A549 (cell line): ENCODE results near the gene KCTD15. TPM values are rescaled to one million over a fixed set of nuclear protein-coding genes. Genes with fewer than 3 reads are reported as not detected.

ENCODE experiments used
- ATAC-seq, 2 experiments: fragments of 200-7000 bp in 1 of 2; fragments of >200 bp in 1 of 2; cut with Nextera tagmentation in 1 of 2; cut with Tn5 transposase in 1 of 2; 3 replicates each; pipeline versions ENCODE4 v1.8.0 to v1.9.1; 2018 to 2020; ENCODE audit warnings: mild to moderate bottlenecking in 1 of 2, moderate library complexity in 1 of 2
- CTCF ChIA-PET: fragments of 300-600 bp; sonication (Branson Sonifier 250); formaldehyde crosslinking; extraction: SDS; loops from one replicate; lab custom pipeline; 2021; ENCODE audit warnings: antibody characterized with exemption, inconsistent platforms; lab: Yijun Ruan, JAX
- POLR2A ChIA-PET: fragments of 350-600 bp; formaldehyde crosslinking; extraction: SDS; loops from one replicate; lab custom pipeline; 2021; ENCODE audit warnings: antibody characterized with exemption, inconsistent platforms; lab: Yijun Ruan, JAX
- DNase-seq, 2 experiments: peaks; one replicate each; pipeline versions ENCODE4 v3.0.0 to v3.0.0-alpha.2; 2011 to 2016; ENCODE audit warnings: low read depth in 1 of 2, low spot score in 1 of 2
- FAIRE-seq: peaks from 2 replicates; lab custom pipeline; 2011; peaks lifted over from hg19 to GRCh38; lab: Jason Lieb, UNC
- H3K27ac ChIP-seq, 2 experiments: fragments of >200 bp; sonication (Bioruptor Twin); formaldehyde crosslinking; 3 replicates each; pipeline ENCODE4 v1.5.1; 2016 to 2017
- H3K4me1 ChIP-seq: fragments of >200 bp; sonication (Bioruptor Twin); formaldehyde crosslinking; 3 replicates; pipeline ENCODE4 v1.6.1; 2016
- H3K4me2 ChIP-seq: fragments of >200 bp; sonication (Bioruptor Twin); formaldehyde crosslinking; 3 replicates; pipeline ENCODE4 v1.6.1; 2016
- H3K4me3 ChIP-seq: fragments of >200 bp; sonication (Bioruptor Twin); formaldehyde crosslinking; 3 replicates; pipeline ENCODE4 v1.5.1; 2016
- H3K9me3 ChIP-seq: fragments of >200 bp; sonication (Bioruptor Twin); formaldehyde crosslinking; 3 replicates; pipeline ENCODE4 v1.6.1; 2016
- BCL3 ChIP-seq: fragments of >200 bp; sonication (Bioruptor Twin); formaldehyde crosslinking; IDR thresholded peaks from 3 replicates; pipeline ENCODE4 v1.6.1; 2016
- CBX2 ChIP-seq: fragments of 200-600 bp; sonication (generic); IDR thresholded peaks from 2 replicates; pipeline ENCODE4 v1.6.1; 2016; ENCODE audit warnings: low read depth, mild to moderate bottlenecking, borderline replicate concordance
- CEBPB ChIP-seq, 2 experiments: fragments of >200 bp in 1 of 2; sonication (Bioruptor Twin) in 1 of 2; formaldehyde crosslinking in 1 of 2; IDR thresholded peaks; 2 replicates each; pipeline ENCODE4 v1.6.1; 2012 to 2016
- CHD2 ChIP-seq: fragments of 150-350 bp; IDR thresholded peaks from 2 replicates; pipeline ENCODE4 v1.6.1; 2014; ENCODE audit warnings: low read length; ENCODE audit not compliant: partially characterized antibody
- EHMT2 ChIP-seq: fragments of 200-600 bp; sonication (generic); IDR thresholded peaks from 2 replicates; pipeline ENCODE4 v1.6.1; 2016; ENCODE audit warnings: antibody characterized with exemption, low read depth, mild to moderate bottlenecking, moderate library complexity
- EP300 ChIP-seq, 2 experiments: fragments of >200 bp; sonication (Bioruptor Twin); formaldehyde crosslinking; IDR thresholded peaks; 2 replicates in 1 of 2; 3 replicates in 1 of 2; pipeline ENCODE4 v1.6.1; 2016 to 2017
- GATA3 ChIP-seq: IDR thresholded peaks from 2 replicates; pipeline ENCODE4 v1.6.1; 2012; ENCODE audit warnings: borderline replicate concordance
- HOXA7 ChIP-seq: fragments of 250-450 bp; sonication (Bioruptor Pico); IDR thresholded peaks from 2 replicates; pipeline ENCODE4 v1.5.0; 2020; ENCODE audit warnings: mild to moderate bottlenecking, moderate library complexity
- JUNB ChIP-seq: fragments of >200 bp; sonication (Bioruptor Twin); formaldehyde crosslinking; IDR thresholded peaks from 2 replicates; pipeline ENCODE4 v1.6.1; 2016
- KDM1A ChIP-seq: fragments of 200-600 bp; sonication (generic); IDR thresholded peaks from 2 replicates; pipeline ENCODE4 v1.6.1; 2016; ENCODE audit warnings: low read depth, mild to moderate bottlenecking
- KDM5A ChIP-seq: fragments of 200-600 bp; sonication (generic); IDR thresholded peaks from 2 replicates; pipeline ENCODE4 v1.6.1; 2016; ENCODE audit warnings: antibody characterized with exemption, mild to moderate bottlenecking
- MAZ ChIP-seq: fragments of 150-350 bp; IDR thresholded peaks from 2 replicates; pipeline ENCODE4 v1.6.1; 2014; ENCODE audit warnings: antibody characterized with exemption, low read depth, low read length, borderline replicate concordance
- NR3C1 ChIP-seq: fragments of >200 bp; sonication (Bioruptor Twin); formaldehyde crosslinking; IDR thresholded peaks from 3 replicates; pipeline ENCODE4 v1.6.1; 2017
- RARB ChIP-seq: fragments of 250-450 bp; sonication (Bioruptor Pico); IDR thresholded peaks from 2 replicates; pipeline ENCODE4 v1.8.0; 2021; ENCODE audit warnings: mild to moderate bottlenecking, moderate library complexity
- SMC3 ChIP-seq: fragments of >200 bp; sonication (Bioruptor Twin); formaldehyde crosslinking; IDR thresholded peaks from 3 replicates; pipeline ENCODE4 v1.6.1; 2018; ENCODE audit warnings: inconsistent platforms
- TFCP2L1 ChIP-seq: fragments of 250-450 bp; sonication (Bioruptor Pico); IDR thresholded peaks from 2 replicates; pipeline ENCODE4 v1.5.0; 2021; ENCODE audit warnings: mild to moderate bottlenecking
- ZFP36 ChIP-seq: fragments of 450-650 bp; IDR thresholded peaks from 2 replicates; pipeline ENCODE4 v1.6.1; 2014; ENCODE audit warnings: borderline replicate concordance; ENCODE audit not compliant: partially characterized antibody
- ZSCAN20 ChIP-seq: fragments of 250-450 bp; sonication (Bioruptor Pico); IDR thresholded peaks from 2 replicates; pipeline ENCODE4 v1.8.0; 2022; ENCODE audit warnings: mild to moderate bottlenecking, moderate library complexity
- WGBS: methylation state at CpG from one replicate; pipeline ENCODE4 v1.1.6; 2017; ENCODE audit errors: missing lambda C conversion rate; 5-methylcytosine and 5-hydroxymethylcytosine counted together
- polyA plus RNA-seq, 4 experiments: library from polyadenylated mRNA; depleted of rRNA in 3 of 4; stranded (reverse); fragments of >200 nt; fragmentation: RNase III in 1 of 4; extraction: RNeasy Plus Mini Kit Qiagen cat#74134 plus additional on column Dnase treatment in 1 of 4; gene quantifications; 2 replicates in 3 of 4; 3 replicates in 1 of 4; pipeline ENCODE4 v1.2.3, GENCODE V29; 2011 to 2017
- TF ChIP-seq, protein P1 (sequence below): fragments of 200-600 bp; sonication (generic); IDR thresholded peaks from 2 replicates; pipeline ENCODE4 v1.6.1; 2016; ENCODE audit warnings: antibody characterized with exemption, mild to moderate bottlenecking, moderate library complexity
- TF ChIP-seq, protein P2 (sequence below): fragments of 250-450 bp; sonication (Bioruptor Pico); IDR thresholded peaks from 2 replicates; pipeline ENCODE4 v1.5.0; 2020; ENCODE audit warnings: low read depth, mild to moderate bottlenecking, moderate library complexity
- TF ChIP-seq, protein P3 (sequence below): fragments of >200 bp; sonication (Bioruptor Twin); formaldehyde crosslinking; IDR thresholded peaks from 3 replicates; pipeline ENCODE4 v1.5.1; 2016

The KCTD15 gene
- polyA plus RNA-seq, 2 of the 4 experiments (the other 2 are of a cell fraction) = 54.0 to 56.5 TPM

DNA sequence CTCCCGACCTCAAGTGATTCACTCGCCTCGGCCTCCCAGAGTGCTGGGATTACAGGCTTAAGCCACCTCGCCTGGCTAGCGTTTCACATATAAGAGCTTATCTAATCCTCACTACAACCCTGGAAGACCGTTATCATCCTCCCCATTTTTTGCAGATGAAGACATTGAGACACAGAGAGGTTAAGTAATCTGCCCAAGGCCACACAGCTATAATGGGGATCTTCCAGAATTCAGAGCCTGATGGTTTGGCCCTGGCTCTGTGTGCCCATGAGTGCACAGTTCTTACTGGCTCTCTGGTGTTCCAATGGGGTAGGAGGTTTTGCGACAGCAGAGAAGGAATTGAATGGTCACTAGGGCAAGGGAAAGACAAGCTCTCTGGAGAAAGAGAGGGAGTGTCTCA, 16.8 kb upstream of the KCTD15 start:
- ChIA-PET POLR2A (interaction anchor here (2.8 kb wide), 1 partner anchor 17 kb away, joined by 13 read pairs; the partner anchor contains the start of gene KCTD15), CTCF (interaction anchor here (0.8 to 12.7 kb wide), 24 partner anchors 8 to 932 kb away, joined by 3 to 510 read pairs (median 30); partner anchors contain the start of gene KCTD15)
- Histone ChIP-seq H3K4me3 (no peak overlapping the region), H3K9me3 (0 out of 3 replicates have a peak, but pooled peaks cover 5% of the 10 kb centered on the region), H3K4me1 (peaks cover 27% of the 10 kb centered on the region), H3K27ac (no peak overlapping the region), H3K4me2 (no peak overlapping the region)
- TF ChIP-seq, protein P1, sequence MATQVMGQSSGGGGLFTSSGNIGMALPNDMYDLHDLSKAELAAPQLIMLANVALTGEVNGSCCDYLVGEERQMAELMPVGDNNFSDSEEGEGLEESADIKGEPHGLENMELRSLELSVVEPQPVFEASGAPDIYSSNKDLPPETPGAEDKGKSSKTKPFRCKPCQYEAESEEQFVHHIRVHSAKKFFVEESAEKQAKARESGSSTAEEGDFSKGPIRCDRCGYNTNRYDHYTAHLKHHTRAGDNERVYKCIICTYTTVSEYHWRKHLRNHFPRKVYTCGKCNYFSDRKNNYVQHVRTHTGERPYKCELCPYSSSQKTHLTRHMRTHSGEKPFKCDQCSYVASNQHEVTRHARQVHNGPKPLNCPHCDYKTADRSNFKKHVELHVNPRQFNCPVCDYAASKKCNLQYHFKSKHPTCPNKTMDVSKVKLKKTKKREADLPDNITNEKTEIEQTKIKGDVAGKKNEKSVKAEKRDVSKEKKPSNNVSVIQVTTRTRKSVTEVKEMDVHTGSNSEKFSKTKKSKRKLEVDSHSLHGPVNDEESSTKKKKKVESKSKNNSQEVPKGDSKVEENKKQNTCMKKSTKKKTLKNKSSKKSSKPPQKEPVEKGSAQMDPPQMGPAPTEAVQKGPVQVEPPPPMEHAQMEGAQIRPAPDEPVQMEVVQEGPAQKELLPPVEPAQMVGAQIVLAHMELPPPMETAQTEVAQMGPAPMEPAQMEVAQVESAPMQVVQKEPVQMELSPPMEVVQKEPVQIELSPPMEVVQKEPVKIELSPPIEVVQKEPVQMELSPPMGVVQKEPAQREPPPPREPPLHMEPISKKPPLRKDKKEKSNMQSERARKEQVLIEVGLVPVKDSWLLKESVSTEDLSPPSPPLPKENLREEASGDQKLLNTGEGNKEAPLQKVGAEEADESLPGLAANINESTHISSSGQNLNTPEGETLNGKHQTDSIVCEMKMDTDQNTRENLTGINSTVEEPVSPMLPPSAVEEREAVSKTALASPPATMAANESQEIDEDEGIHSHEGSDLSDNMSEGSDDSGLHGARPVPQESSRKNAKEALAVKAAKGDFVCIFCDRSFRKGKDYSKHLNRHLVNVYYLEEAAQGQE = no peak
- no peak for TF ChIP-seq EHMT2
- TF ChIP-seq SMC3 = no peak
- TF ChIP-seq HOXA7 (CRISPR knock-in tag) = no peak
- TF ChIP-seq TFCP2L1 (CRISPR knock-in tag) = no peak
- no peak for TF ChIP-seq JUNB
- TF ChIP-seq KDM1A = peak; percentile 60; the same call in 1 of the 2 replicates
- no peak for TF ChIP-seq CEBPB (IDR thresholded peaks at IDR 0.05)
- TF ChIP-seq ZFP36 = peak; percentile 69
- TF ChIP-seq, protein P2, sequence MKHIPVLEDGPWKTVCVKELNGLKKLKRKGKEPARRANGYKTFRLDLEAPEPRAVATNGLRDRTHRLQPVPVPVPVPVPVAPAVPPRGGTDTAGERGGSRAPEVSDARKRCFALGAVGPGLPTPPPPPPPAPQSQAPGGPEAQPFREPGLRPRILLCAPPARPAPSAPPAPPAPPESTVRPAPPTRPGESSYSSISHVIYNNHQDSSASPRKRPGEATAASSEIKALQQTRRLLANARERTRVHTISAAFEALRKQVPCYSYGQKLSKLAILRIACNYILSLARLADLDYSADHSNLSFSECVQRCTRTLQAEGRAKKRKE = no peak
- TF ChIP-seq CHD2 = no peak
- no peak for TF ChIP-seq MAZ
- TF ChIP-seq, protein P3, sequence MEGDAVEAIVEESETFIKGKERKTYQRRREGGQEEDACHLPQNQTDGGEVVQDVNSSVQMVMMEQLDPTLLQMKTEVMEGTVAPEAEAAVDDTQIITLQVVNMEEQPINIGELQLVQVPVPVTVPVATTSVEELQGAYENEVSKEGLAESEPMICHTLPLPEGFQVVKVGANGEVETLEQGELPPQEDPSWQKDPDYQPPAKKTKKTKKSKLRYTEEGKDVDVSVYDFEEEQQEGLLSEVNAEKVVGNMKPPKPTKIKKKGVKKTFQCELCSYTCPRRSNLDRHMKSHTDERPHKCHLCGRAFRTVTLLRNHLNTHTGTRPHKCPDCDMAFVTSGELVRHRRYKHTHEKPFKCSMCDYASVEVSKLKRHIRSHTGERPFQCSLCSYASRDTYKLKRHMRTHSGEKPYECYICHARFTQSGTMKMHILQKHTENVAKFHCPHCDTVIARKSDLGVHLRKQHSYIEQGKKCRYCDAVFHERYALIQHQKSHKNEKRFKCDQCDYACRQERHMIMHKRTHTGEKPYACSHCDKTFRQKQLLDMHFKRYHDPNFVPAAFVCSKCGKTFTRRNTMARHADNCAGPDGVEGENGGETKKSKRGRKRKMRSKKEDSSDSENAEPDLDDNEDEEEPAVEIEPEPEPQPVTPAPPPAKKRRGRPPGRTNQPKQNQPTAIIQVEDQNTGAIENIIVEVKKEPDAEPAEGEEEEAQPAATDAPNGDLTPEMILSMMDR = no peak
- no peak for TF ChIP-seq NR3C1
- no peak for ATAC-seq
- FAIRE-seq = no peak
- DNase-seq = no peak
- WGBS = 61% methylated on average over 7 of the region's 7 CpGs

DNA sequence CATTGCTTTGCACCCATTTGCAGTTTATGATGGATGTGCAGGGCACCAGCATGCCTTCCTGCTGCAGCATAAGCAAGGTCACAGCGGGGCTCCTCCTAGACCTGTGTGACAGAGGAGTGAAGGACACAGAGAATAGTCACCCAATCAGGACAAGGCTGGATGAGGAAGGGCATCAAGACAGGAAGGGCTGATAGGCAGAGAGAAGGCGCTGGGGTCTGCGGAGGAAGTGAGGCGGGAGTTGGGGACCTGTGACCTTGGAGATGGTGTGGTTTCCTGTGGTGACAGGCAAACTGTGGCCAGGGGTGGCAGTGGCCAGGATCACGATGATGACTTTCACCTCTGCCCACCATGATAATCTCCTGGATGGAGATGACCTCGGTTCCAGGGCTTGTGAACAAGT, 16.4 kb upstream of the KCTD15 start:
- ATAC-seq (no peak), FAIRE-seq (no peak)
- WGBS = 52% methylated on average over 6 of the region's 6 CpGs
- CTCF ChIA-PET = interaction anchor here (0.8 to 12.7 kb wide), 17 partner anchors 7 to 931 kb away, joined by 3 to 510 read pairs (median 66); partner anchors contain the start of gene KCTD15
- no peak overlapping the region for H3K27ac ChIP-seq
- H3K4me3 ChIP-seq = no peak overlapping the region
- H3K4me1 ChIP-seq = peaks cover 27% of the 10 kb centered on the region
- TF ChIP-seq RARB (CRISPR knock-in tag) (no peak), NR3C1 (no peak), BCL3 (no peak), MAZ (no peak), KDM5A (no peak), EP300 (IDR thresholded peaks at IDR 0.05) (no peak), ZSCAN20 (no peak), CBX2 (no peak), GATA3 (no peak)
- TF ChIP-seq, all 56 proteins: peak for 0
- 0 out of 3 replicates have a peak, but pooled peaks cover 5% of the 10 kb centered on the region for H3K9me3 ChIP-seq
- DNase-seq = no peak
- H3K4me2 ChIP-seq = no peak overlapping the region
- POLR2A ChIA-PET = no interaction called here
